Mesenchymal stem cell (in vitro differentiated cells and primary cell): Measurements from ENCODE around the gene ARHGEF1.

ENCODE experiments used
- DNase-seq: peaks from one replicate; pipeline ENCODE4 v3.0.0-alpha.2; 2013
- H2AFZ ChIP-seq: one replicate; pipeline ENCODE4 v1.6.1; 2013; ENCODE audit warnings: low read depth, mild to moderate bottlenecking, control low read depth, inconsistent platforms, low read length, moderate library complexity
- H2AK5ac ChIP-seq: 2 replicates; pipeline ENCODE4 v1.6.1; 2013; ENCODE audit warnings: low read length, moderate library complexity, mild to moderate bottlenecking, inconsistent platforms; ENCODE audit not compliant: severe bottlenecking
- H2BK120ac ChIP-seq: one replicate; pipeline ENCODE4 v1.6.1; 2013; ENCODE audit warnings: low read depth, mild to moderate bottlenecking, inconsistent platforms, low read length, moderate library complexity
- H2BK12ac ChIP-seq, 2 experiments: one replicate each; pipeline ENCODE4 v1.6.1; 2013; ENCODE audit warnings: inconsistent platforms in 2 of 2, low read length in 2 of 2, mild to moderate bottlenecking in 2 of 2, moderate library complexity in 2 of 2, control low read depth in 1 of 2
- H2BK15ac ChIP-seq: one replicate; pipeline ENCODE4 v1.6.1; 2013; ENCODE audit warnings: mild to moderate bottlenecking, low read depth, inconsistent platforms; ENCODE audit not compliant: poor library complexity, severe bottlenecking
- H2BK5ac ChIP-seq: 2 replicates; pipeline ENCODE4 v1.6.1; 2013; ENCODE audit warnings: low read depth, mild to moderate bottlenecking, low read length, control low read depth, inconsistent platforms; ENCODE audit not compliant: poor library complexity, severe bottlenecking
- H3K14ac ChIP-seq, 2 experiments: one replicate each; pipeline ENCODE4 v1.6.1; 2013; ENCODE audit warnings: inconsistent platforms in 2 of 2, low read length in 2 of 2, control low read depth in 1 of 2, mild to moderate bottlenecking in 1 of 2, moderate library complexity in 1 of 2
- H3K18ac ChIP-seq, 2 experiments: one replicate each; pipeline ENCODE4 v1.6.1; 2013; ENCODE audit warnings: inconsistent platforms in 2 of 2, low read length in 2 of 2, control low read depth in 1 of 2, low read depth in 1 of 2, mild to moderate bottlenecking in 1 of 2
- H3K23ac ChIP-seq, 2 experiments: one replicate each; pipeline ENCODE4 v1.6.1; 2013; ENCODE audit warnings: inconsistent platforms in 2 of 2, low read length in 2 of 2, mild to moderate bottlenecking in 2 of 2, moderate library complexity in 2 of 2, control low read depth in 1 of 2
- H3K27ac ChIP-seq: 2 replicates; pipeline ENCODE4 v1.5.1; 2013; ENCODE audit warnings: mild to moderate bottlenecking, moderate library complexity, low read length, control low read depth, inconsistent platforms; ENCODE audit not compliant: poor library complexity, severe bottlenecking
- H3K27me3 ChIP-seq, 2 experiments: 2 replicates each; pipeline versions ENCODE4 v1.6.1 to v1.7.0; 2013; ENCODE audit warnings: low read length in 2 of 2, mild to moderate bottlenecking in 2 of 2, moderate library complexity in 2 of 2, control low read depth in 1 of 2, inconsistent platforms in 1 of 2; ENCODE audit not compliant: control insufficient read depth in 1 of 2, insufficient read depth in 1 of 2
- H3K36me3 ChIP-seq, 2 experiments: 2 replicates each; pipeline versions ENCODE4 v1.6.1 to v1.7.0; 2013; ENCODE audit warnings: low read length in 2 of 2, control low read depth in 1 of 2, inconsistent platforms in 1 of 2, low read depth in 1 of 2, mild to moderate bottlenecking in 1 of 2; ENCODE audit not compliant: insufficient read depth in 2 of 2, control insufficient read depth in 1 of 2
- H3K4ac ChIP-seq, 2 experiments: one replicate each; pipeline ENCODE4 v1.6.1; 2013; ENCODE audit warnings: inconsistent platforms in 2 of 2, low read length in 2 of 2, mild to moderate bottlenecking in 2 of 2, moderate library complexity in 2 of 2, control low read depth in 1 of 2, low read depth in 1 of 2
- H3K4me1 ChIP-seq: 2 replicates; pipeline ENCODE4 v1.6.1; 2013; ENCODE audit warnings: low read depth, low read length, control low read depth; ENCODE audit not compliant: control insufficient read depth, insufficient read depth
- H3K4me2 ChIP-seq: 2 replicates; pipeline ENCODE4 v1.6.1; 2013; ENCODE audit warnings: low read length, mild to moderate bottlenecking, inconsistent platforms; ENCODE audit not compliant: poor library complexity, severe bottlenecking
- H3K4me3 ChIP-seq, 2 experiments: 2 replicates each; pipeline versions ENCODE4 v1.5.1 to v1.7.0; 2013; ENCODE audit warnings: low read length in 2 of 2, mild to moderate bottlenecking in 2 of 2, control low read depth in 1 of 2, low read depth in 1 of 2; ENCODE audit not compliant: insufficient read depth in 1 of 2
- H3K79me1 ChIP-seq: replicated peaks from 2 replicates; pipeline ENCODE4 v1.6.1; 2013; ENCODE audit warnings: mild to moderate bottlenecking, control low read depth, low read length, inconsistent platforms; ENCODE audit not compliant: poor library complexity, severe bottlenecking
- H3K9ac ChIP-seq: 2 replicates; pipeline ENCODE4 v1.7.0; 2013; ENCODE audit warnings: mild to moderate bottlenecking, low read length, moderate library complexity
- H3K9me3 ChIP-seq: 2 replicates; pipeline ENCODE4 v1.7.0; 2013; ENCODE audit warnings: mild to moderate bottlenecking, low read length; ENCODE audit not compliant: control insufficient read depth
- H4K8ac ChIP-seq: one replicate; pipeline ENCODE4 v1.6.1; 2013; ENCODE audit warnings: inconsistent platforms, mild to moderate bottlenecking, low read length, moderate library complexity
- H4K91ac ChIP-seq: one replicate; pipeline ENCODE4 v1.6.1; 2013; ENCODE audit warnings: mild to moderate bottlenecking, low read length, inconsistent platforms
- WGBS: methylation state at CpG from one replicate; pipeline ENCODE4 v1.1.7; 2013; ENCODE audit warnings: mixed read lengths; 5-methylcytosine and 5-hydroxymethylcytosine counted together

Gene ARHGEF1

DNA sequence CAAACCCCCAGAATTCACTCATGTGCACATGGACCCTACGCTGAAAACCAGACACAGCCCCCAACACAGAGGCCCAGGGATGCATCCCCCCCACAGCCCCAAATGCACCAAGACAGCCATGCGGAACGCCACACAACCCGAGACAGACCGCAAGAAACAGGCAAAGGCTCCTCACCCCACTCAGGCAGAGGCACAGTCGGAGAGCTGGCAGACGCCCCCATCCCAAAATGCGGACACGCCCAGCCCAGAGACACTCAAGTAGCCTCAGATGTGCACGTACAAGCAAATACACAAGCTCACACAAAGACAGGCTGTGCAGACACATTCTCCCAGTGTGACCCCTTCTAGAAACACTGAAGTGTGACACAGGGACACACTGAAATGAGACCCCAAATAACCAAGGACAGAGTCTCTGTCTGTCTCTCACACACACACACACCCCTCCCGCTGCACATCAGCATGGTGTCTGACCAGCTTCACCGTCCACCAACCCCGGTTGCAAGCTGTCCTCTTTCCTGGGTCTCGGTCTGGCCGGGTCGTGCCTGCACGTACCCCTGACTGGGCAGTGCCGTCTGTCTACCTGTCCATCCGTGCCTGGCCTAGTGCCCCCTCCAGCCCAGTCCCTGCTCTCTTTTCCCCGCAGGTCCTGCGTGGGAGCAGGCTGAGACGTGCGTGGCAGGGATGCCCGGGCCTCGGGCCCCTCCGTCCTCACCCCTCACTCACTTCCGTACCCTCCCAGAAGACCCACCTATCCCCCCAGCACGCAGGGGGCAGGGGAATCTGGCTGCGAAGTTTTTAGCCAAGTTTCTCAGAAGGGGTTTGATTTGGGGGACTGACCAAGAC is 29.1 kb downstream of the ARHGEF1 start:
- no peak overlapping the region for H2AK5ac ChIP-seq
- H3K4ac ChIP-seq = no peak overlapping the region
- no peak for DNase-seq
- no peak overlapping the region for H3K27ac ChIP-seq
- no peak overlapping the region for H3K18ac ChIP-seq
- no peak overlapping the region for H2BK120ac ChIP-seq
- H3K9me3 ChIP-seq = no peaks in the 10 kb centered on the region
- H3K27me3 ChIP-seq = peaks cover 64 to 71% of the 10 kb centered on the region in 2 experiments
- no peak overlapping the region for H3K4me3 ChIP-seq
- H3K4me2 ChIP-seq = no peak overlapping the region
- H2BK12ac ChIP-seq = peak overlapping the region in 1 of 2 experiments; percentile 15
- peaks cover under 1 to 17% of the 10 kb centered on the region in 2 experiments for H3K36me3 ChIP-seq
- no peak overlapping the region for H2BK15ac ChIP-seq
- H4K91ac ChIP-seq = peak overlapping the region; percentile 78
- H2AFZ ChIP-seq = no peak overlapping the region
- H3K79me1 ChIP-seq = no peaks in the 10 kb centered on the region
- 25% methylated on average over 24 of the region's 29 CpGs for WGBS
- H3K9ac ChIP-seq = no peak overlapping the region
- H3K14ac ChIP-seq = no peak overlapping the region
- no peak overlapping the region for H4K8ac ChIP-seq
- H3K4me1 ChIP-seq = peaks cover 23% of the 10 kb centered on the region
- peak overlapping the region in 1 of 2 experiments; percentile 79 for H3K23ac ChIP-seq
- no peak overlapping the region for H2BK5ac ChIP-seq

GRCh38 chr19:41912899-41913537 is 30.0 kb downstream of the ARHGEF1 start:
- Histone ChIP-seq H3K14ac (no peak overlapping the region), H2BK15ac (peak overlapping the region; percentile 62), H3K36me3 (peaks cover 0 to 10% of the 10 kb centered on the region in 2 experiments), H3K4me3 (no peak overlapping the region), H3K9me3 (no peaks in the 10 kb centered on the region), H4K91ac (no peak overlapping the region), H3K79me1 (no peaks in the 10 kb centered on the region), H2BK120ac (no peak overlapping the region), H3K18ac (no peak overlapping the region), H2AFZ (no peak overlapping the region), H2BK5ac (no peak overlapping the region), H3K4me1 (peaks cover 23% of the 10 kb centered on the region), H3K4me2 (no peak overlapping the region), H3K27me3 (peaks cover 70 to 78% of the 10 kb centered on the region in 2 experiments), H4K8ac (no peak overlapping the region), H3K23ac (peak overlapping the region in 1 of 2 experiments; percentile 42), H2AK5ac (no peak overlapping the region), H3K4ac (no peak overlapping the region), H2BK12ac (no peak overlapping the region), H3K27ac (no peak overlapping the region), H3K9ac (no peak overlapping the region)
- DNase-seq = no peak
- WGBS = 1% methylated on average over 35 of the region's 51 CpGs

DNA sequence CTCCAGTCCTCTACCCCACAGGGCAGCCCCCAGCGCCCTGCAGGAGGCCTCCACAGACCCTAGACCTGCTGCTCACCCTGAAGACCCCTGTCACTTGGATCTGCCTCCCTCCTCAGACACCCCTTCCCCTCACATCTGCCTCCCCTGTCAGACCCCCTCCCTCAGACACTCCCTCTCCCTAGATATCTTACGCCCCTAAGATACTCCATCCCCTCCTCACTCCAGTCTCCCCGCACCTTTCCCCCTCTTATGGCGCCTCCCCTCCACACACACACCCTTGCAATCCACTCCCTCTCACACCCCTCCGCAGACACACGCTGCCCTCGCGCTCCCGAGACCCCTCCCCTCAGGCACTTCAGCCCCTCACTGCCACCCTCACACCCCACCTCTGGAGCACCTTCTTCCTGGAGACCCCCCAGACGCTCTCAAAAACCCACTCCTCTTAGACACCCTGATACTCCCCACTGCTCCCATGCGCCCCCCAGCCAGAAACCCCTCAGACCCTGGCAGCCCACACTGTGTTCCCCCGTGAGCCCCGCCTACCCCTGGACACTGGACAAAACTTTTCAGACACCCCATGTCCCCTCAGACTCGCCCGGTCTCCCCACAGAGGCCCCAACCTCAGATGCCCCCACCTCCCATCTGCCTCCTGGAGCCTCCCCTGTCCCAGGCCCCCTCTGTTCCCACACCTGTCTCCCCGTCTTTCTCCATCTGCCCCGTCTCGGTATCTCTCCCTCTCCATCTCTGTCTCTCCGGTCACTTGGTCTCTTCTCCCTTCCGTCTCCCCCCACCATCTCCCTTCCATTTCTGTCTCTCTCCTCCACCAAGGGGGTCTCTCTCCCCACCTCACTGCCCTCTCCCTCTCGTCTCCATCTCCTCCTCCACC is 30.8 kb downstream of the ARHGEF1 start:
- Histone ChIP-seq H3K27ac (no peak overlapping the region), H3K36me3 (peaks cover 0 to 4% of the 10 kb centered on the region in 2 experiments), H3K14ac (no peak overlapping the region), H2AK5ac (no peak overlapping the region), H3K79me1 (no peaks in the 10 kb centered on the region), H3K18ac (no peak overlapping the region), H4K91ac (no peak overlapping the region), H2AFZ (no peak overlapping the region), H3K27me3 (peaks cover 78 to 86% of the 10 kb centered on the region in 2 experiments), H2BK5ac (no peak overlapping the region), H3K9ac (no peak overlapping the region), H3K4me2 (no peak overlapping the region), H2BK12ac (no peak overlapping the region), H3K23ac (no peak overlapping the region), H3K4ac (no peak overlapping the region), H3K4me1 (peaks cover 23% of the 10 kb centered on the region), H4K8ac (no peak overlapping the region), H3K4me3 (no peak overlapping the region), H2BK15ac (no peak overlapping the region), H3K9me3 (no peaks in the 10 kb centered on the region), H2BK120ac (no peak overlapping the region)
- DNase-seq = no peak
- WGBS = 16% methylated on average over 21 of the region's 21 CpGs
